Left renal pelvis (tissue), 4 donors: Measurements from ENCODE around the gene GP1BA. TPM values are rescaled to one million over a fixed set of nuclear protein-coding genes. Genes with fewer than 3 reads are reported as not detected.

Experiments
- DNase-seq, 4 donors: peaks; one replicate each; pipeline ENCODE4 v3.0.0-alpha.2; 2013; ENCODE audit warnings: low read depth in 4 of 4, low spot score in 3 of 4
- polyA plus RNA-seq, 4 donors: library from polyadenylated mRNA; unstranded; fragments of 120-200 nt; gene quantifications; one replicate each; pipeline ENCODE4 v1.2.1, GENCODE V29; 2013; ENCODE audit not compliant: insufficient read length in 4 of 4

The GP1BA gene
- polyA plus RNA-seq, 4 donors, result 0.83 to 3.4 (median 1.8) TPM

GRCh38 chr17:4949321-4950074 lies 17.4 kb downstream of the GP1BA start:
- no peak for DNase-seq

- no peak for DNase-seq
Observed at GRCh38 chr17:4950075-4950745, 18.1 kb downstream of the GP1BA start.

DNA sequence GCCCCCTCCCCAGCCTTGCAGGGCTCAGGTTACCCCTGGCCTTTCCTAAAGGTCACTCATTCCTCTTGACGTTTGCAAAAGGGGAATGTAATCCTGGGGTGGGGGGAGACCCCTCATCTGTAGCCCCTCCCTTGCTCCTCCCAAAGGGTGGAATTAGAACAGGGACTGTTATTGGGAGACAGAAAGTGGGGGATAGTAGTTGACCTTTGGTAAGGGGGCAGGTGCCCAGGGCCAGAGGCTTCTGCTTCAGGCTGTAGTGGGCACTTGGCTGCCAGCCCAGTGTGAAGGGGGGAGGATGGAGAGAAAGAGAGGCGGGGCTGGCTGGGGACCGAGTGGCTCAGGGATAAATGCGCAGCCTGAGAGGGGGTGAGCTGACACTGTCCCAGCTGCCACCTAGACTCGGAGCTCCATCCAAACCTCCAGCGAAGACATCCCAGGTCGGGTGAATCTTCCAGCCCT lies 18.7 kb downstream of the GP1BA start, which contains the start of gene ENO3:
Gene ENO3 (plus strand): TSS at position 374 of the 459 bp plus-strand sequence. CDS start 711 bp downstream, outside the sequence.
- DNase-seq, result no peak

- DNase-seq, result no peak
Observed at GRCh38 chr17:4951486-4951885, 19.4 kb downstream of the GP1BA start.

- DNase-seq, result no peak
Observed at GRCh38 chr17:4953451-4953961, 21.4 kb downstream of the GP1BA start.

DNA sequence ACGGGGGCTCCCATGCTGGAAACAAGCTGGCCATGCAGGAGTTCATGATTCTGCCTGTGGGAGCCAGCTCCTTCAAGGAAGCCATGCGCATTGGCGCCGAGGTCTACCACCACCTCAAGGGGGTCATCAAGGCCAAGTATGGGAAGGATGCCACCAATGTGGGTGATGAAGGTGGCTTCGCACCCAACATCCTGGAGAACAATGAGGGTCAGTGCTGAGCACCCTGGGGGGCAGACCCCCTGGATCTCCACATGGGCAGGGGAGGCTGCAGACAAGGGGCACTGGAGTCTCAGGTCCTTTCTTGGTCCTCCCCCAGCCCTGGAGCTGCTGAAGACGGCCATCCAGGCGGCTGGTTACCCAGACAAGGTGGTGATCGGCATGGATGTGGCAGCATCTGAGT lies 23.0 kb downstream of the GP1BA start:
- DNase-seq, result no peak

DNA sequence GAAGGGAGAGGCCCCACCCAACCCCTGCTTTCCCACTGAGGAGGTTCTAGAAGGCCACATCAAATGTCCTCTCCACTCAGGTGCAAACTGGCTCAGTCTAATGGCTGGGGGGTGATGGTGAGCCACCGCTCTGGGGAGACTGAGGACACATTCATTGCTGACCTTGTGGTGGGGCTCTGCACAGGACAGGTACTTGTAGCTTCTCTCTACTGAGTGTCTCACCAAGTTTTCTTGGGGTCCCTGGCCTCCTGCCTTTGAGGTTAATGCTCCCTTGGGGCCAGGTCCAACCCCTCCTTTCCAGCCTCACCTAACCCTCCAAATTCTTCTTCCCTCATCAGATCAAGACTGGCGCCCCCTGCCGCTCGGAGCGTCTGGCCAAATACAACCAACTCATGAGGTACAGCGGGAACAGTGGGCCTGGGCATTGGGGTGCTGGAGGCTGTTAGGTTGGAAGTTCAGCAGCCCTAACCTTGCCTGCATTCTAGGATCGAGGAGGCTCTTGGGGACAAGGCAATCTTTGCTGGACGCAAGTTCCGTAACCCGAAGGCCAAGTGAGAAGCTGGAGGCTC lies 24.5 kb downstream of the GP1BA start:
- no peak for DNase-seq

DNA sequence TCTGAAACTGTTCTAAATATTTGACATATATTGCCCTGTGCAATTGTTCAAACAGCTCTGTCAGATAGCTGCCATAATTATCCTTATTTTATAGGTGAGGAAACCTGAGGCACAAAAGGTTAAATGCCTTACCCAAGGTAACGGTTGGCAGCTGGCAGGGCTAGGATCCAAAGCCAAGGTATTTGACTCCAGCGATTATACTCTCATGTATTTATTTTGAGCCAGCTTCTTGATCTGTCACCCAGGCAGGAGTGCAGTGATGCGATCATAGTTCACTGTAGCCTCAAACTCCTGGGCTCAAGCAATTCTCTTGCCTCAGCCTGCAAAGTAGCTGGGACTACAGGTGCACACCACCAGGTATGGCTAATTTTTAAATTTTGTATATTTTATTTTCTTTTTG lies 26.0 kb downstream of the GP1BA start:
- no peak for DNase-seq

GRCh38 chr17:4959261-4959965 lies 27.3 kb downstream of the GP1BA start:
- no peak for DNase-seq

- no peak for DNase-seq
Observed at GRCh38 chr17:4960279-4960922, 28.3 kb downstream of the GP1BA start.

DNA sequence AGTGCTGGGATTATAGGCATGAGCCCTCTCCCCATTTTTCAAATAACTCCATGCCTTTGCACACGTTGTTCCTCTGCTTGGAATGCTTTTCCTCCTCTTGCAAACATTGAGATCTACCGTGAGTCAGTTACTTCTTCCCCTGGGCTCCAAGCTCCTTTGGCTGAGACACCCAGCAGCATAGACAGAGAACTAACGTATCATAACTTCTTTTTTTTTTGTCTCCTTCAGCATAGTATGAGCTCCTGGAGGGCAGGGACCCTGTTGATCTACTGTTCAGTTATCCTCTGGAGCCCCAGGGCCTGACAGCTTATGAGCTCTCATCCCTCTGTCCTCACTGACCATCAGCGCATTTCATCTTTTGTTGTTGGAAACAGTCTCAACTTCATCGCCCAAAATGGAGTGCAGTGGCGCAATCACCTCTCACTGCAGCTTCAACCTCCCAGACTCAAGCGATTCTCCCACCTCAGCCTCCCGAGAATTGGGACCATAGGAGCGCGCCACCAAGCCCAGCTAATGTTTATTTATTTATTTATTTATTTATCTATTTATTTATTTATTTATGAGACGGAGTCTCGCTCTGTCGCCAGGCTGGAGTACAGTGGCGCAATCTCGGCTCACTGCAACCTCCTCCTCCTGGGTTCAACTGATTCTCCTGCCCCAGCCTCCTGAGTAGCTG lies 33.4 kb downstream of the GP1BA start:
- DNase-seq, result no peak

DNA sequence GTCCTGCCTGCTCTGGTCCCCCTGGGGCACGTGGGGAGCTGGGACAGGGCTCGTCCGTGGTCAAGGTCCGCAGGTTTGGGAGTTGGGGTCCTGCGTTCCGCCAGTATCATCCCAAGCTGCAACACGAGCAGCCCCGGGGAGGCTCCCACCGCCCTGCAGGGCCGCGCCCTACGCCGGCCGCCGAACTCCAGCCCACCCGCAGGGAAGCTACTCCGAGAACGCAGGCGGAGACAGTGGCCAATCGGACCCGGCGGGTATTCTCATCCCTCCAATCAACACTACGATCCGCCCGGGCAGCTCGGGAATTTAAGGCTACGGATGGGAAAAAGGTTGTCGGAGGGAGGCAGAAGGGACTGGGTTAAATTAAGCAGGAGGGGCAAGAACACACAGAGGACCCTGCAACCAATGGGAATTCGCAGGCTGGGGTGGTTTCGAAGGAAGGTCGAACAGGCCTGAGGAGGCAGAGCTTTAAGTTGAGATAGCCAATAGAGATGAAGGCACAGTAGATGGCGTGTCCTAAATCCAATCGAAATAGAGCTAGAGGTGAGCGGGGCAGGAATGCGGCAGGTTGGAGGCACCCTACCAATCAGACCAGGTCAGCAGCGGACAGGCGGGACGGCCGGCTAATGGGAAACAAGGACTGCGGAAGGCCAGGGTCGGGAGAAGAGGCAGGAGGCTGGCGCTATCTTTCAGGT lies 34.9 kb downstream of the GP1BA start:
- peak; percentile 98 to 99 (median 98) for DNase-seq

DNA sequence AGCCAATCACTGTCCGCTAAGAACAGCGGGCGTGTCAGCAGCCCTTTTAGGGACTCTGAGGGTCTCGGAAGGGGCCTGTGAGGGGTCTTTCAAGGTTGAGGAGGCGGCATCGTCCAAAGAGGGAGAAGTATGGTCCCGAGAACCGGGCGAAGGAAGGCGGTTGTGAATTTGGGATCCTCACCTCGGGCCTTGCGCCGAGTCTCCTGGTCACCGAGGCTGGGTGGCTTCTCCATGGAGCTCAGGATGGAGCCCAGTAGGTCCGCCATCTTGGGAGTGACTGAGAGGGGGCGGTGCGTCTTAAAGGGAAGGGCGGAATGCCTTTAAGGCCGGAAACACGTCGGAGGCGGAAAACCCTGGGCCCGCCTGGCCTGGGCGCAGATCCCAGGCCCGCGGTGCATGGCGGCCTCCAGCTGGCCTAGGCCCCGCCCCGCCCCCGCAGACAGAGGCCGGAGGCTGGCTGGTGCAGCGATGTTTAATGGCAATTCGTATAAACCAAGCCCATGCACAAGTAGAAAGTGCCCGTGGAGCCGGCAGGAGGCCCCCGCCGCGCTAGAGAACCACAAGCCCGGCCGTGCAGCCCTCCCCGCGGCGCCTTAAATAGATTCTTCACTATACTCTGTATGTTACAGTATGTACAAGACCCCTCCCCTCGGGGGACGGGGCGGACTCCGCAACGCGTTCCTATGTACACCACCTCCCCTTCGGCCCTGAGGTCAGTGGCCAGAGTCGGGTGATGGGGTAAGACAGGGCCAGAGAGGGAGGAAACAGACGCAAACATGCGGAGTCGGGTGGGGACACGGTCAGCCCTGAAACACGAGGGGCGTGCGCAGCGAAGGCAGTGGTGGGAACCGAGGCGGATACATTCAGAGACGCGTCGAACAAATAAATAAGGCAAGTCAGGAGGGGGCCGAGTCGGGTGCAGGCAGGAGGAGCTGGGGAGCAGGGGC lies 35.7 kb downstream of the GP1BA start, which contains the start of gene SPAG7:
Gene SPAG7 (minus strand): TSS at position 279 of the 947 bp plus-strand sequence. CDS start 13 bp downstream, at position 266.
- peak; percentile 96 to 99 (median 98) for DNase-seq

DNA sequence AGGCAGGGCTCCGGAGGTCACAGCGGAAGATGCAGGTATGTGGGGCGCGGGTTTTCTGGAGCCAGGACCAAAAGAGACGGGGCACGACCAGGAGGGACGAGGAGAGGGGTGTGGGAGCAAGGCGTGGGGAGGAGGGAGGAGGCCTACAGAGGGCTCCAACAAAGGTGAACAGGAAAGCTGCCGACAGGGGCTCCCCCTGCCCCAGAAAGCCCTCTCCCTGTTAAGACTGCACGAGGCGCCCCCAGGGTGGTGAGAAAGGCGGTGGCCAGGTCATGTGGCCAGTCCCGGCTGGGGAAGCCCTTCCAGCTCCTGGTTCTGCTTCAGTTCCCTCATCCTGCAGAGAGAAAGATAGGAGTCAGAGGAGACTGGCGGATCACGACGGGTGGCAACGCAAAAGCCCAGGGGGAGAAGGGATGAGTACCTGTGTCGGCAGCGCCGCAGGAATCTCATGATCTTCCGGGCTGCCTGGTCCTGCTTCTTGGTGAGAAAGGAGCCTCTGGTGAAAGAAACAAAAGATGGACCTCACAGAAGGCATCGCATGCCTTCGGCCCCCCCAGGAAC lies 36.5 kb downstream of the GP1BA start:
- no peak for DNase-seq

- DNase-seq, result no peak
Observed at GRCh38 chr17:4969047-4969550, 37.0 kb downstream of the GP1BA start.

DNA sequence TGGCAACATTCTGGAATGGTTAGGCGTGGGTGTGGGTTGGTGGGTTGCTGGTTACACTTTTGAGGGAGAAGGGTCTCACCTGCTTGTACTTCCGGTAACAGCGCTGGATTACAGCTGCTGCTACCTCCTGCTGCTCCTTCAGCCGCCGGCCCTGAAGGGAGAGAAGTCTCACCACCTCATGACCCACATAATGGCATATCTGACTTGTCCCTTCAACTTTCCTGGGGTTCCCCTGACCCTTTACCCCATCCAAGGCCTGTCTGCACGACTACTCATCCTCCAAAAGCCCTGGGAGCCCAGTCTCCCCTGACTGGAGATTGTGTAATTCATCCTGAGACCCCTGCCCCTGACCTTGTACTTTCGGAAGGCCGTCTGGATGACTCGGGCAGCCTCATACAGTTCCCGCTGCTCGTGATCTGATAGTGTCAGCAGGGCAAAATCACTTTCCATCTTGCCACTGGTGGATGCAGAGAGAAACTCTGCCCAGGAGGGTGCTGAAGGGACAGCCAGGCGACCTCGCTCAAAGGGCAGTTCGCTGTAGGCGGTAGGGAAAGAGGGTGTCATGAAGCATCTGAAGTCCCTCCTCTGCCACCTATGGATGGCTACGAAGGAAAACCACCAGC lies 37.6 kb downstream of the GP1BA start:
- no peak for DNase-seq

DNA sequence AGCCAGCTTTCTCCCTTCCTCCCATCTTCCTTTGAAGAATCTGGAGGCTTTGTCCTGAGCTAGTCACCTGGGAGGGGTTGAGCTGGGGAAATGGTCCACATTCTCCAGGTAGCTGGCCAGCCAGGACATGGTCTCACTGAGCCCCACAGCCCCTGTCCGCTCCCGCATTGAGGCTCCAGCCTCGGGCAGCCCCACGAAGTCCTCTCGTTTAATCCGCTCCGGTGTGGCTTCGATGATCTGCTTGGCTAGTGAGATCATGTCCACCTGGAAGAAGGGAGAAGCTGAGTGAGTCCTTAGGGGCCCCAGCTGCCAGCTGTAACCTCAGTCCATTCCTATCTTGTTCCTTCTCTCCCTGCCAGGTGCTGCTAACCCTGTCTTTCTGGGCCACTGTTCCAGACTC lies 38.2 kb downstream of the GP1BA start:
- DNase-seq, result no peak
